Prostate gland (tissue), 2 donors: ENCODE measurements around the gene ZSWIM8. TPM values are rescaled to one million over a fixed set of nuclear protein-coding genes. Genes with fewer than 3 reads are reported as not detected.

ENCODE experiments used
- DNase-seq: peaks from one replicate; pipeline ENCODE4 v3.0.0-alpha.2; 2019; ENCODE audit warnings: low spot score
- H3K27ac ChIP-seq, 2 donors: fragments of 200-600 bp; sonication (generic); 2 replicates each; pipeline ENCODE4 v1.5.1; 2017 to 2019
- H3K27me3 ChIP-seq: fragments of 200-600 bp; sonication (generic); replicated peaks from 2 replicates; pipeline ENCODE4 v1.5.1; 2019; ENCODE audit not compliant: insufficient read depth
- H3K36me3 ChIP-seq, 2 donors: fragments of 200-600 bp; sonication (generic); 1 replicate in 1 of 2; 2 replicates in 1 of 2; pipeline versions ENCODE4 v1.5.1 to v1.8.1; 2017 to 2019
- H3K4me1 ChIP-seq: fragments of 200-600 bp; sonication (generic); replicated peaks from 2 replicates; pipeline ENCODE4 v1.5.1; 2019
- H3K4me3 ChIP-seq, 2 donors: fragments of 200-600 bp; sonication (generic); 2 replicates each; pipeline ENCODE4 v1.5.1; 2017 to 2019
- H3K9me3 ChIP-seq: fragments of 200-600 bp; sonication (generic); 2 replicates; pipeline ENCODE4 v1.5.1; 2017
- POLR2A ChIP-seq: fragments of 450-650 bp; IDR thresholded peaks from one replicate; pipeline ENCODE4 v1.6.1; 2016; ENCODE audit warnings: antibody characterized with exemption, mild to moderate bottlenecking
- POLR2AphosphoS5 ChIP-seq: sonication (generic); formaldehyde crosslinking; IDR thresholded peaks from one replicate; pipeline ENCODE4 v1.6.1; 2017; ENCODE audit warnings: antibody characterized with exemption
- WGBS: methylation state at CpG from one replicate; pipeline ENCODE4 v1.1.5; 2018; 5-methylcytosine and 5-hydroxymethylcytosine counted together
- intact Hi-C: fragments of 100-400 bp; cut with DNase I; formaldehyde crosslinking; loops from one replicate; pipeline ENCODE4 v1.14.2; 2022
- total RNA-seq, 2 donors: library from RNA; depleted of rRNA; stranded (reverse); fragments of >200 nt; gene quantifications; one replicate each; pipeline ENCODE4 v1.1.0, GENCODE V29; 2016
- TF ChIP-seq, protein P1 (sequence below), 4 experiments: fragments of 200-600 bp in 2 of 4; fragments of 450-650 bp in 2 of 4; sonication (generic) in 2 of 4; IDR thresholded peaks; 1 replicate in 3 of 4; 2 replicates in 1 of 4; pipeline ENCODE4 v1.5.1; 2016 to 2019; ENCODE audit warnings: antibody characterized with exemption in 4 of 4, mild to moderate bottlenecking in 2 of 4, moderate library complexity in 2 of 4

ZSWIM8 gene
- total RNA-seq, 2 donors from 2014 or later: 80.6 to 246 TPM

DNA sequence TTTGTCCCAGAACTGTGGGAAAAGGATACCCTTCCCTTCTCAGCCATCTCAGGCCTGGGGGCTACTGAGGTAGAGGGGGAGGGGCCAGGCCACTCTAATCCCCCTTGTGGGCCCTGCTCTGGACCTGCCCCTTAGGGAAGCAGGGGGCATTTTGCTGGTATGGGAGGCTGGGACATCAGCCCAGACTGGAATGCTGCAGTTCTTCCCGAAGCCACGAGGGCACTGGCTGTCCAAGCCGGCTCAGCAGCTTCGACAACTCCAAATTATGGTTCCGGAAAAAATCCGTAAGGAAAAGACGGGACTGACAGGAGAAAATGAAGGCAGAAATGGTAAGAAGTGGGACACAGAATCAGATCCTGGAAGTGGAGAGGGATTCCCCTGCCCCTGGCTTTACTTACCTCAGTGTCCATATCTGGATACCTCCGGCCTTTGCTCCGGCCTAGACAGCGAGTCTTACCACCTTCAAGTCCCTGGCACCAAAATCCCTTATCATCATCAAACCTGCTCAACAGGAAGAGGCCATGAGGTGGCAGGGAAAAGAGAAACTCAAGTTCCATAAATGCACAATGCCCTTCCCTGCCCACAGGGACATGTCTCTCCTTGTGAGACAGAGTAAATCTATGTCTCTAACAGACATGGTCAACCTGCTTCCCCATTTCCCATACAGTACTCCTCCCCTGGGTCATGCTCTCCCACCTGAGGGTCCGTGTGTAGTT is 17.0 kb downstream of the ZSWIM8 start:
- 57% methylated on average over 11 of the region's 11 CpGs for WGBS
- H3K27me3 ChIP-seq: no peaks in the 10 kb centered on the region
- H3K9me3 ChIP-seq: no peaks in the 10 kb centered on the region
- TF ChIP-seq, protein P1, sequence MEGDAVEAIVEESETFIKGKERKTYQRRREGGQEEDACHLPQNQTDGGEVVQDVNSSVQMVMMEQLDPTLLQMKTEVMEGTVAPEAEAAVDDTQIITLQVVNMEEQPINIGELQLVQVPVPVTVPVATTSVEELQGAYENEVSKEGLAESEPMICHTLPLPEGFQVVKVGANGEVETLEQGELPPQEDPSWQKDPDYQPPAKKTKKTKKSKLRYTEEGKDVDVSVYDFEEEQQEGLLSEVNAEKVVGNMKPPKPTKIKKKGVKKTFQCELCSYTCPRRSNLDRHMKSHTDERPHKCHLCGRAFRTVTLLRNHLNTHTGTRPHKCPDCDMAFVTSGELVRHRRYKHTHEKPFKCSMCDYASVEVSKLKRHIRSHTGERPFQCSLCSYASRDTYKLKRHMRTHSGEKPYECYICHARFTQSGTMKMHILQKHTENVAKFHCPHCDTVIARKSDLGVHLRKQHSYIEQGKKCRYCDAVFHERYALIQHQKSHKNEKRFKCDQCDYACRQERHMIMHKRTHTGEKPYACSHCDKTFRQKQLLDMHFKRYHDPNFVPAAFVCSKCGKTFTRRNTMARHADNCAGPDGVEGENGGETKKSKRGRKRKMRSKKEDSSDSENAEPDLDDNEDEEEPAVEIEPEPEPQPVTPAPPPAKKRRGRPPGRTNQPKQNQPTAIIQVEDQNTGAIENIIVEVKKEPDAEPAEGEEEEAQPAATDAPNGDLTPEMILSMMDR (IDR thresholded peaks at IDR 0.05): peak in 1 of 4 experiments; percentile 7
- TF ChIP-seq POLR2AphosphoS5: peak; percentile 84
- no peak for TF ChIP-seq POLR2A
- peaks cover 18 to 19% of the 10 kb centered on the region in 2 donors for H3K36me3 ChIP-seq
- intact Hi-C loops: no loop called here
- H3K4me1 ChIP-seq: peaks cover 6% of the 10 kb centered on the region
- peak overlapping the region; percentile 56 to 73 for H3K27ac ChIP-seq
- no peak overlapping the region for H3K4me3 ChIP-seq
- peak; percentile 57 for DNase-seq

DNA sequence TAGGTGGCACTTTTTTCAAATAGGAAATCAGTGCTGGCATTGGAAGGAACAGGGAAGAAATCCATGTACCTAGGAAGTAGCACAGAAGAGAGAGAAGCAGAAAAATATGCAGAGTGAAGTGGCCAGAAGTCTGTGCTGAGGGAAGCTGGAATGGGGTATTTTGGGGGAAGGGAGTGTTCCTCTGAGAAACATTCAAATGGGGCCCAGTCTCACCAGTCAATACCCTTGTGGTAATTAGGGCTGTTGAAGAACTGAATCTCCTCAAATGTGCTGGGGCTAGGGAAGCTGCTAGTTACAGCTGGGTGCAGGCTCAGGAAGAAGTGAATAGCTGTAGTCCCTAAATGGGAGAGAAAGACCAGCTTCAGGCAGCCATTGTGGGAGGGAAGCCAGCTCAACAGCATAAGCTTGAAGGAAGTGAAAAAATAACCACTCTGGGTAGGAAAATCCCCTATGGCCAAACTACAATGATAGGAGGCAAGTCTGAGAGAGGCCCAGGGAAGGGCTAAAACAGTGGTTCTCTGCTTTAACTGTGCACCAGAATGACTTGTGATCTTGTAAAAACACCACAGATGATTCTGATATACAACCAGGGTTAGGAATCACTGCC is 18.4 kb downstream of the ZSWIM8 start:
- no peaks in the 10 kb centered on the region for H3K9me3 ChIP-seq
- peak overlapping the region in 1 of 2 donors; percentile 0 for H3K27ac ChIP-seq
- H3K4me3 ChIP-seq: no peak overlapping the region
- H3K36me3 ChIP-seq: peaks cover 9 to 20% of the 10 kb centered on the region in 2 donors
- intact Hi-C loops: no loop called here
- H3K27me3 ChIP-seq: no peaks in the 10 kb centered on the region
- no peak for TF ChIP-seq POLR2AphosphoS5
- no peak for TF ChIP-seq POLR2A
- TF ChIP-seq, protein P1 (IDR thresholded peaks at IDR 0.05): no peak
- DNase-seq: no peak
- H3K4me1 ChIP-seq: peaks cover 6% of the 10 kb centered on the region

DNA sequence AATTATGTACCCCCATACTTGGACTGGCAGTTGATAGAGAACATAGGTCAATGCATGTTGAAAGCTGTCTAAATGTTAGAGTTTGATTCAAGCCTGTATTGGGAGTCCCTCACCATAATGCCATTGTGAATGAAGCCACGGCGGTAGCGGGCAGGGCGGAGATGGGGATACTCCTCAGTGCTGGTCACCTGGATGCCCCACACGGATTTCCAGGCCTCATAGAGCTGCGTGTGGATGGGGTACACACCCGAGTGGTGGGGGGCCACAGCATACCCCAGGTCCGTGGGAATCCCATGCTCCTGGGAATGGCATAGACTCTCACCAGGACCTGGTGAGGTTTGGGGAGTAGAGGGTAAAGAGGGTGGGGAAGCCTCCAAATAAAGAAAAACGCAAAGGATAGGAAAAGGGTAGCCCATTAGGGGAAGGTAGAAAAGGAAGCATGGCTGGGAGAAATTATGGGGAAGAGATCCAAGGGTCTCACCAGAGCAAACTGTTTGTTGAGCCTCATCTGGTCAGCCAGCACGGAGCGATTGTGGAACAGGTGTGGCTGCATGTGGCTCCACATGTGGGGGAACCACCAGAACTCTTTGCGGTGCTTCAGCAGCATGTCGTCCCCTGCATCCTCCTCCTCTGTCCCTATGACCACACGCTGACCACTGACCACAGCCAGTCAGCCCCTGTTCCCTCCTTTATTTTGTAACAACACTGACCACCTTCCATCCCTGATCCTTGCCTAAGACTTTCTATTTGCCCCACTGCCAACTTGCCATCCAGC is 21.0 kb downstream of the ZSWIM8 start:
- H3K27ac ChIP-seq: no peak overlapping the region
- no peak for TF ChIP-seq POLR2A
- TF ChIP-seq POLR2AphosphoS5: no peak
- TF ChIP-seq, protein P1 (IDR thresholded peaks at IDR 0.05): no peak
- no peaks in the 10 kb centered on the region for H3K9me3 ChIP-seq
- intact Hi-C loops: no loop called here
- H3K4me3 ChIP-seq: no peak overlapping the region
- H3K4me1 ChIP-seq: peaks cover 6% of the 10 kb centered on the region
- 94% methylated on average over 14 of the region's 14 CpGs for WGBS
- DNase-seq: no peak
- H3K36me3 ChIP-seq: peaks cover under 1 to 20% of the 10 kb centered on the region in 2 donors
- H3K27me3 ChIP-seq: no peaks in the 10 kb centered on the region

DNA sequence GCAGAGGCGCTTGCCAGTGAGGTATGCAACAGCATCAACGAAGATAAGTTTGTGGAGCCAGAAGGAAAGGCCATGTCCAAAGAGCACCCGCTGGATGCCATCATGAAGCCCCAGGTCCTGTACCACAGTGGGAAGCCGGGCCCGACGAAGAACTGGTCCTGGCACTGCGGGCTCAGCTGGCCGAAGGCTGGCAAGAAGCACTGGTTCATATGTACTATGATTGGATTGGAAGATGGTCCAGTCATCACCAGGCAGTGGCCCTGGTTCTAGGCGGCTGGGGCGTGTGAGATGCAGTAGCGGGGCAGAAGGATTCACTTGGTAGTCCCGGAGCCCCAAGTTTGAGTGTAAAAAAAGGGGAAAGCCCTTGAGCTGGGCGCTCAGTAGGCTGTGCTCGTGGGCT is 22.1 kb downstream of the ZSWIM8 start:
- no peaks in the 10 kb centered on the region for H3K9me3 ChIP-seq
- peaks cover 6% of the 10 kb centered on the region for H3K4me1 ChIP-seq
- 93% methylated on average over 14 of the region's 14 CpGs for WGBS
- no peaks in the 10 kb centered on the region for H3K27me3 ChIP-seq
- no peak for DNase-seq
- intact Hi-C loops: no loop called here
- H3K36me3 ChIP-seq: peaks cover 0 to 20% of the 10 kb centered on the region in 2 donors
- TF ChIP-seq, protein P1 (IDR thresholded peaks at IDR 0.05): no peak
- TF ChIP-seq POLR2A (no peak), POLR2AphosphoS5 (no peak)
- H3K27ac ChIP-seq: no peak overlapping the region
- H3K4me3 ChIP-seq: no peak overlapping the region
